Measurements from ENCODE around the gene PLA2G2F.

Gene PLA2G2F

DNA sequence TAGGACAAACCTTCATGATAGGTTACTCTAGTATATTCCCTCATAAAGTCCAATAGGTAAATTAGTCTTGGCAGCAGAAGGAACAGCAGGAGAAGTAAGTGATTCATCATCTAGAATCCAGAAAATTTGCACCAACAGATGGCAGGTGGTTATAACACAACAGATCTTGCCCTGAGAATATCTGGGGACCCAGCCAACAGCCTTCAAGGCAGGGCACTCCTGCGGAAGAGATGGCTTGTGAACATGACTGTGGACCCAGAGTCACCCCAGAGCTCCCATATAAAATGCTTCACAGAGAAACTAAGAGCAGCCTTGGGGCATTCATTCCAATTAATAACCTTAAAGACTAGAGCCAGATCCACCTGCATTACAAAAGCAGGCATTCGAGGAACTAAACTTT, 55.1 kb downstream of the PLA2G2F start:
- DNase-seq (ENCODE audit: extremely low spot score), result no peak
- TF ChIP-seq FOXA1 (IDR thresholded peaks at IDR 0.05) (no peak), FOXM1 (IDR thresholded peaks at IDR 0.05; ENCODE audit: borderline replicate concordance) (no peak), SP1 (IDR thresholded peaks at IDR 0.05) (no peak), FOXK2 (IDR thresholded peaks at IDR 0.05) (no peak), BHLHE40 (IDR thresholded peaks at IDR 0.05; ENCODE audit: borderline replicate concordance) (no peak), ELF4 (IDR thresholded peaks at IDR 0.05) (no peak), SUZ12 (IDR thresholded peaks at IDR 0.05) (no peak), ZNF384 (IDR thresholded peaks at IDR 0.05) (no peak), ARNT (IDR thresholded peaks at IDR 0.05) (no peak), NFRKB (IDR thresholded peaks at IDR 0.05) (no peak), L3MBTL2 (conservative IDR thresholded peaks at IDR 0.05) (no peak), HDGF (IDR thresholded peaks at IDR 0.05; ENCODE audit: borderline replicate concordance) (no peak), TARDBP (IDR thresholded peaks at IDR 0.05) (no peak), LEF1 (IDR thresholded peaks at IDR 0.05; ENCODE audit: borderline replicate concordance) (no peak), CTBP1 (IDR thresholded peaks at IDR 0.05; ENCODE audit: borderline replicate concordance) (no peak)
- TF ChIP-seq, protein P1, sequence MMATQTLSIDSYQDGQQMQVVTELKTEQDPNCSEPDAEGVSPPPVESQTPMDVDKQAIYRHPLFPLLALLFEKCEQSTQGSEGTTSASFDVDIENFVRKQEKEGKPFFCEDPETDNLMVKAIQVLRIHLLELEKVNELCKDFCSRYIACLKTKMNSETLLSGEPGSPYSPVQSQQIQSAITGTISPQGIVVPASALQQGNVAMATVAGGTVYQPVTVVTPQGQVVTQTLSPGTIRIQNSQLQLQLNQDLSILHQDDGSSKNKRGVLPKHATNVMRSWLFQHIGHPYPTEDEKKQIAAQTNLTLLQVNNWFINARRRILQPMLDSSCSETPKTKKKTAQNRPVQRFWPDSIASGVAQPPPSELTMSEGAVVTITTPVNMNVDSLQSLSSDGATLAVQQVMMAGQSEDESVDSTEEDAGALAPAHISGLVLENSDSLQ (IDR thresholded peaks at IDR 0.05), result no peak
- ChIA-PET CTCF (interaction anchor here (0.7 to 1.1 kb wide), 2 partner anchors 28 to 276 kb away, joined by 3 to 5 read pairs; no protein-coding TSS in a partner anchor), POLR2A (no interaction called here)

DNA sequence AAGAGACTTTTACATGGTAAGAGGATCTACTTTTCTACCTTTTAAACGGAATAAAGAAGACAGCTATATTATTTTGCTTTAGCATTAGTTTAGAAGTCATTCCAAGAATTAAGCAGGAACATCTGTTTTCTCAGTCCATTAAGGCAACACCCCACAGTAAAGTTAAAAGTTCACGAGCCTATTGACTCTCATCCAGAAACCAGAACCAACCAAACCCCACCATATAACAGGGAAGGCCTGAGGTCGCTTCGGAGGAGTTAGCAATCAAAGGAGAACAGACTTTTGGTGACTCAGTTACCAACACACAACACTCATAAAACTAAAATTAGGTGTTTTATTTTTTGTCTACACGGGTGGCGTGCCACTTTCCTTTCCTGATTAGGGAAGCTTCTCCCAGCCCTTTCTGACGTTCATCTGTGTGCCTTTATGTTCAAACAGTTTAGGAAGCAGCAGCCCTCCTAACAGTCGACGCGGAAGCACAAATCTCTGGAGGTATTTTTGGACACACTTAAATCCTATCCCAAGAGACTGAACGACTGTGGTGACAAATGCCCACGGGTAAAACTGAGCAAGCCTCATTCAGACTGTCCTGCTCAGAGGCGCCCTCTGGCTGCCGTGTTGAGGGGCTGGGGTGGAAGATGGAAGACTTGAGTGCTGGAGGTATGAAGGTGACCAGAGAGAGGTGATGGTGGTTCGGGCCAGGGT, 55.8 kb downstream of the PLA2G2F start:
- POLR2A ChIA-PET, result no interaction called here
- TF ChIP-seq TARDBP (IDR thresholded peaks at IDR 0.05), result no peak
- no peak for TF ChIP-seq NFRKB (IDR thresholded peaks at IDR 0.05)
- no peak for TF ChIP-seq FOXA1 (IDR thresholded peaks at IDR 0.05)
- DNase-seq (ENCODE audit: extremely low spot score), result peak; percentile 76
- CTCF ChIA-PET, result interaction anchor here (0.6 to 1.2 kb wide), 3 partner anchors 11 to 167 kb away, joined by 3 read pairs; no protein-coding TSS in a partner anchor

DNA sequence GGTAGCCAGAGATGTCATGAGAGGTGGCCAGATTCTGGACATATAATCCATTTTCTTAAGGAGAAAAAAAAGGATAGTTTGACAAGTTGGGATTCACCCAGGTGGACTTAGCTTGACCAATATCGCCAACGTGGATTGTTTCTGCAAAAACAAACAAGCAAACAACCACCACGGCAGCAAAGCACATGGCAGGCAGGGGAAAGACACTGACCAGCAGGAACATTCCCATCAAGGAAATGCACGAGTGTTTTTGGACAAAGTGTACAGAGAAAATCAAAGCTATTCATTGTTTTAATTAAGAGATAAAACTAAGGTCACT, 56.3 kb downstream of the PLA2G2F start:
- POLR2A ChIA-PET, result no interaction called here
- CTCF ChIA-PET, result interaction anchor here (0.6 to 1.2 kb wide), 3 partner anchors 10 to 166 kb away, joined by 3 read pairs; no protein-coding TSS in a partner anchor
- no peak for TF ChIP-seq ARNT (IDR thresholded peaks at IDR 0.05)
- TF ChIP-seq, protein P1 (IDR thresholded peaks at IDR 0.05), result no peak
- TF ChIP-seq L3MBTL2 (conservative IDR thresholded peaks at IDR 0.05), result no peak
- no peak for TF ChIP-seq FOXM1 (IDR thresholded peaks at IDR 0.05; ENCODE audit: borderline replicate concordance)
- no peak for TF ChIP-seq HDGF (IDR thresholded peaks at IDR 0.05; ENCODE audit: borderline replicate concordance)
- no peak for TF ChIP-seq SUZ12 (IDR thresholded peaks at IDR 0.05)
- no peak for TF ChIP-seq BHLHE40 (IDR thresholded peaks at IDR 0.05; ENCODE audit: borderline replicate concordance)
- TF ChIP-seq SP1 (IDR thresholded peaks at IDR 0.05), result no peak
- TF ChIP-seq CTBP1 (IDR thresholded peaks at IDR 0.05; ENCODE audit: borderline replicate concordance), result no peak
- TF ChIP-seq TARDBP (IDR thresholded peaks at IDR 0.05), result no peak
- TF ChIP-seq NFRKB (IDR thresholded peaks at IDR 0.05), result no peak
- TF ChIP-seq FOXK2 (IDR thresholded peaks at IDR 0.05), result no peak
- no peak for TF ChIP-seq FOXA1 (IDR thresholded peaks at IDR 0.05)
- TF ChIP-seq LEF1 (IDR thresholded peaks at IDR 0.05; ENCODE audit: borderline replicate concordance), result no peak
- no peak for TF ChIP-seq ELF4 (IDR thresholded peaks at IDR 0.05)
- no peak for TF ChIP-seq ZNF384 (IDR thresholded peaks at IDR 0.05)
- no peak for DNase-seq (ENCODE audit: extremely low spot score)

DNA sequence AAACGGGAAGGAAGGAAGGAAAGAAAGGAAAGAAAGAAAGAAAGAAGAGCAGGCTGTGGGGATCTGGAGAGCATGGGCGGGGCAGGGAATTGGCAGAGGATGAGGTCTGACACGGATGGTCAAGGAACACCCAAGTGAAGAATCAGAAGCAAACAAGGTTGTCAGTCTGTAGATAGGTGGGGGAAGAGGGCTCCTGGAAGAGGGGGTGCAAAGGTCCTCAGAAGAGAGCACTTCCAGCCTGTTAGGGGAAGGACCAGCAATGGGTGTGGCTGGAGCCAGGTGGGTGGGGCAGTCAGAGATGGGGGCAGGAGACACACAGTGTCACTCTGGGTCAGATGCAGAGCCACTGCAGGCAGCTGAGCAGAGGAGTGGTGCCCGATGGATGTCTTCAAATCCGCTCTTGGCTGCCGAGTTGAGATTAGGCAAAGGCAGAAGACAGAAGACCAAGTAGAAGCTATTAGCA, 58.2 kb downstream of the PLA2G2F start:
- ChIA-PET CTCF (interaction anchor here (0.6 kb wide), 1 partner anchor 164 kb away, joined by 5 read pairs; no protein-coding TSS in a partner anchor), POLR2A (interaction anchor here (0.6 kb wide), 1 partner anchor 18 kb away, joined by 3 read pairs; no protein-coding TSS in a partner anchor)
- TF ChIP-seq CTBP1 (IDR thresholded peaks at IDR 0.05; ENCODE audit: borderline replicate concordance) (no peak), ELF4 (IDR thresholded peaks at IDR 0.05) (no peak), ARNT (IDR thresholded peaks at IDR 0.05) (no peak), NFRKB (IDR thresholded peaks at IDR 0.05) (no peak), ZNF384 (IDR thresholded peaks at IDR 0.05) (no peak), FOXA1 (IDR thresholded peaks at IDR 0.05) (no peak), L3MBTL2 (conservative IDR thresholded peaks at IDR 0.05) (no peak), BHLHE40 (IDR thresholded peaks at IDR 0.05; ENCODE audit: borderline replicate concordance) (no peak), TARDBP (IDR thresholded peaks at IDR 0.05) (no peak), HDGF (IDR thresholded peaks at IDR 0.05; ENCODE audit: borderline replicate concordance) (no peak)
- TF ChIP-seq, protein P1 (IDR thresholded peaks at IDR 0.05), result no peak

DNA sequence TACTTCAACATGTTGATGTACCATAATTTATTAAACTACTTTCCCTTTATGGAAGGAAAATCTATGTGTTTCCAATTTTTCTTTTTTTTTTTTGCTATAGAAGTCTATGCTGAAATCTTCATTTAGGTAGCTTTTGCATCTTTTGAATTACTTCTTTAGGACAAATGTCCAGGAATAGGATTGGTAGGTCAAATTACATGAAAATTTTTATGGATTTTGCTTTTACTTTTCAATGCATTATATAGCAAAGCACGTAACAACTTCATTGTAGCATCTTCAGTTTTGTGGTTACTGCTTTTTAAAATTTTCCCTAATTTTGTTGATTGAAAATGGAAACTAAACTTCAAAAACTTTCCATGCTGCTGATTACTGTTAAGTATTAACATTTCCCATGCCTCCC, 59.2 kb downstream of the PLA2G2F start:
- POLR2A ChIA-PET, result no interaction called here

More for the DNA sequence above, 58.2 kb downstream of the PLA2G2F start:
- no peak for DNase-seq (ENCODE audit: extremely low spot score)

DNA sequence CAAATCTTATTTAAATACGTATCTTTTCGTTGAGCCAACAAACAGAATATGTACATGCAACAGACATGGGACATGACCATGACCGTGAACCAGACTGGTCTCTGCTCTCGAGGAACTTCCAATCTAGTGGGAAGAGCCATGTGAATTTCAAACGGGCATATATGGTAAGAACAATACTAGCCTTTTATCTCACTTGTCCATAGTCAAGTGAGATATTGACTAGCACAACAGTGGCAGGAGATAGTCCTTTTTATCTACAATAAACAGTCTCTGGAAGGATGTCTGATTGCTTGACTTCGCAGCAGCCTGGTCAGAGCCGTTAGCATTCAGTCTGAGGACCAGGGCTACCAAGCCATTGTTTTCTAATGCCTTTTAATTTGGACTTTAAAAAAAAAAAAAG, 59.8 kb downstream of the PLA2G2F start:
- TF ChIP-seq TARDBP (IDR thresholded peaks at IDR 0.05) (no peak), LEF1 (IDR thresholded peaks at IDR 0.05; ENCODE audit: borderline replicate concordance) (no peak), ELF4 (IDR thresholded peaks at IDR 0.05) (no peak), CTBP1 (IDR thresholded peaks at IDR 0.05; ENCODE audit: borderline replicate concordance) (no peak), L3MBTL2 (conservative IDR thresholded peaks at IDR 0.05) (no peak), HDGF (IDR thresholded peaks at IDR 0.05; ENCODE audit: borderline replicate concordance) (no peak), ZNF384 (IDR thresholded peaks at IDR 0.05) (no peak), NFRKB (IDR thresholded peaks at IDR 0.05) (no peak)
- TF ChIP-seq, protein P1 (IDR thresholded peaks at IDR 0.05), result no peak
- no peak for DNase-seq (ENCODE audit: extremely low spot score)
- POLR2A ChIA-PET, result no interaction called here
- CTCF ChIA-PET, result no interaction called here

More for the DNA sequence above, 59.2 kb downstream of the PLA2G2F start:
- DNase-seq (ENCODE audit: extremely low spot score), result no peak
- CTCF ChIA-PET, result no interaction called here
- TF ChIP-seq LEF1 (IDR thresholded peaks at IDR 0.05; ENCODE audit: borderline replicate concordance) (no peak), FOXA1 (IDR thresholded peaks at IDR 0.05) (no peak), SUZ12 (IDR thresholded peaks at IDR 0.05) (no peak), CTBP1 (IDR thresholded peaks at IDR 0.05; ENCODE audit: borderline replicate concordance) (no peak), HDGF (IDR thresholded peaks at IDR 0.05; ENCODE audit: borderline replicate concordance) (no peak), FOXM1 (IDR thresholded peaks at IDR 0.05; ENCODE audit: borderline replicate concordance) (no peak), L3MBTL2 (conservative IDR thresholded peaks at IDR 0.05) (no peak), BHLHE40 (IDR thresholded peaks at IDR 0.05; ENCODE audit: borderline replicate concordance) (no peak), NFRKB (IDR thresholded peaks at IDR 0.05) (no peak)

Measured in HEK293T (cell line).